Cerebellar cortex (tissue), 1 donor: ENCODE results near the gene MYL4.

Source experiments
- DNase-seq: peaks from one replicate; pipeline ENCODE4 v3.0.0-alpha.2; 2015; ENCODE audit warnings: low spot score

Gene MYL4

GRCh38 chr17:47273245-47273644 is 64.1 kb downstream of the MYL4 start:
- DNase-seq: no peak
